ENCODE measurements around the gene KL.

KL gene

DNA sequence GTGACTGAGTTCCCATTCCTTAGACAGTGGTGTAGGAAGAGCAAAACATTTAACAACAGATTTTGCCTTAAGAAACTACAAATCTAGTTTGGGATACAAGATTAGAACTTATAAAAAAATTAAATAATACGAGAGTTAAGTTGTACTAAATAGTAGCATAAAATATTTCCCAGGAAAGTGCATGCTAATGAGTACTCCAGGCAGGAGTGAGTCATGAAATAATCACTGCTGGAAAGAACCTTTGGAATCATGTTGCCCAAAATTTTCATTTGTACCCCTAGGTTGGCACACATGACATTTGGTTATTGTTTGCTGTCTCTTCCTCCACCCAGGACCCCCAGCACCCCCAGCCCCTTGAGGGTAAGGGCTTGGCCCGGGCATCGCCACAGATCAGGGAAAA, 26.3 kb upstream of the KL start (continued):
- no peak for TF ChIP-seq ZNF654 (tag by site-specific recombination; IDR thresholded peaks at IDR 0.05; ENCODE audit: low read depth)
- no peak for TF ChIP-seq YY1 (tag by site-specific recombination; IDR thresholded peaks at IDR 0.05)

GRCh38 chr13:32993145-32993544, 23.1 kb upstream of the KL start:
- Histone ChIP-seq H3K4me3 (ENCODE audit: low read depth, low read length) (no peak overlapping the region), H3K27ac (ENCODE audit: extremely low read depth, low read depth, low read length) (no peak overlapping the region), H3K4me1 (ENCODE audit: control insufficient read depth, insufficient read depth, low read length) (no peaks in the 10 kb centered on the region), H3K9me3 (ENCODE audit: control insufficient read depth, insufficient read depth, low read depth, low read length) (no peaks in the 10 kb centered on the region), H3K36me3 (ENCODE audit: control insufficient read depth in 2 of 2, insufficient read depth in 1 of 2, low read length in 2 of 2) (no peaks in the 10 kb centered on the region)
- ChIA-PET POLR2A (no interaction called here), CTCF (no interaction called here)
- TF ChIP-seq PRDM1 (tag by site-specific recombination; IDR thresholded peaks at IDR 0.05) (peak; percentile 96), OVOL3 (tag by site-specific recombination; IDR thresholded peaks at IDR 0.05) (no peak)

- Histone ChIP-seq H3K4me3 (ENCODE audit: low read depth, low read length) (no peak overlapping the region), H3K9me3 (ENCODE audit: control insufficient read depth, insufficient read depth, low read depth, low read length) (no peaks in the 10 kb centered on the region), H3K27ac (ENCODE audit: extremely low read depth, low read depth, low read length) (no peak overlapping the region), H3K4me1 (ENCODE audit: control insufficient read depth, insufficient read depth, low read length) (no peaks in the 10 kb centered on the region), H3K36me3 (ENCODE audit: control insufficient read depth in 2 of 2, insufficient read depth in 1 of 2, low read length in 2 of 2) (no peaks in the 10 kb centered on the region)
- ChIA-PET CTCF (no interaction called here), POLR2A (no interaction called here)
- TF ChIP-seq ZBTB11 (tag by site-specific recombination; conservative IDR thresholded peaks at IDR 0.05; ENCODE audit: low read depth), result no peak
- no peak for TF ChIP-seq GLI2 (tag by site-specific recombination; IDR thresholded peaks at IDR 0.05; ENCODE audit: borderline replicate concordance, low read depth)
- TF ChIP-seq ZNF488 (tag by site-specific recombination; IDR thresholded peaks at IDR 0.05), result no peak
- TF ChIP-seq ZNF221 (tag by site-specific recombination; IDR thresholded peaks at IDR 0.05; ENCODE audit: borderline replicate concordance), result no peak
- no peak for TF ChIP-seq BCL11A (tag by site-specific recombination; IDR thresholded peaks at IDR 0.05; ENCODE audit: low read depth)
- TF ChIP-seq ZNF423 (tag by site-specific recombination; IDR thresholded peaks at IDR 0.05), result no peak
- no peak for TF ChIP-seq ZNF16 (tag by site-specific recombination; IDR thresholded peaks at IDR 0.05; ENCODE audit: low read depth)
- no peak for TF ChIP-seq ZBTB17 (tag by site-specific recombination; IDR thresholded peaks at IDR 0.05)
- TF ChIP-seq ZFHX2 (tag by site-specific recombination; conservative IDR thresholded peaks at IDR 0.05), result no peak
- no peak for TF ChIP-seq ZSCAN16 (tag by site-specific recombination; IDR thresholded peaks at IDR 0.05)
- no peak for TF ChIP-seq ZNF571 (tag by site-specific recombination; IDR thresholded peaks at IDR 0.05)
- no peak for TF ChIP-seq ZNF529 (tag by site-specific recombination; IDR thresholded peaks at IDR 0.05; ENCODE audit: insufficient replicate concordance)
- TF ChIP-seq ZNF670 (tag by site-specific recombination; IDR thresholded peaks at IDR 0.05; ENCODE audit: low read depth), result no peak
Observed at GRCh38 chr13:32997399-32997798, 18.8 kb upstream of the KL start.

GRCh38 chr13:32998966-32999365, 17.3 kb upstream of the KL start:
- Histone ChIP-seq H3K4me3 (ENCODE audit: low read depth, low read length) (no peak overlapping the region), H3K27ac (ENCODE audit: extremely low read depth, low read depth, low read length) (no peak overlapping the region), H3K36me3 (ENCODE audit: control insufficient read depth in 2 of 2, insufficient read depth in 1 of 2, low read length in 2 of 2) (no peaks in the 10 kb centered on the region), H3K4me1 (ENCODE audit: control insufficient read depth, insufficient read depth, low read length) (no peaks in the 10 kb centered on the region), H3K9me3 (ENCODE audit: control insufficient read depth, insufficient read depth, low read depth, low read length) (no peaks in the 10 kb centered on the region)
- TF ChIP-seq, protein P1, sequence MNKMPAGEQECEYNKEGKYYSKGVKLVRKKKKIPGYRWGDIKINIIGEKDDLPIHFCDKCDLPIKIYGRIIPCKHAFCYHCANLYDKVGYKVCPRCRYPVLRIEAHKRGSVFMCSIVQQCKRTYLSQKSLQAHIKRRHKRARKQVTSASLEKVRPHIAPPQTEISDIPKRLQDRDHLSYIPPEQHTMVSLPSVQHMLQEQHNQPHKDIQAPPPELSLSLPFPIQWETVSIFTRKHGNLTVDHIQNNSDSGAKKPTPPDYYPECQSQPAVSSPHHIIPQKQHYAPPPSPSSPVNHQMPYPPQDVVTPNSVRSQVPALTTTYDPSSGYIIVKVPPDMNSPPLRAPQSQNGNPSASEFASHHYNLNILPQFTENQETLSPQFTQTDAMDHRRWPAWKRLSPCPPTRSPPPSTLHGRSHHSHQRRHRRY (tag by site-specific recombination; IDR thresholded peaks at IDR 0.05), result no peak
- no peak for TF ChIP-seq GLI4 (tag by site-specific recombination; IDR thresholded peaks at IDR 0.05)
- POLR2A ChIA-PET, result no interaction called here
- CTCF ChIA-PET, result no interaction called here

Measured in HEK293 (cell line).